Stimulated activated CD8-positive, alpha-beta memory T cell treated with anti-CD3 and anti-CD28 coated beads, Interleukin-15, amount 100 ng/mL, for 1 hour (primary cell): ENCODE results near the gene DCAF6.

ENCODE experiments used
- DNase-seq: peaks from one replicate; pipeline ENCODE4 v3.0.0-alpha.2; 2020; ENCODE audit warnings: low read depth

The DCAF6 gene

GRCh38 chr1:167957710-167958109, 21.2 kb downstream of the DCAF6 start:
- no peak for DNase-seq

GRCh38 chr1:167964646-167965045, 28.2 kb downstream of the DCAF6 start:
- DNase-seq = no peak

GRCh38 chr1:167966050-167966449, 29.6 kb downstream of the DCAF6 start:
- DNase-seq = no peak

GRCh38 chr1:167968569-167968968, 32.1 kb downstream of the DCAF6 start:
- no peak for DNase-seq

- no peak for DNase-seq
Measured at GRCh38 chr1:167973832-167974231, 37.3 kb downstream of the DCAF6 start.

- DNase-seq = no peak
Measured at GRCh38 chr1:167974698-167975097, 38.2 kb downstream of the DCAF6 start.

- DNase-seq = no peak
Measured at GRCh38 chr1:167977245-167977644, 40.8 kb downstream of the DCAF6 start.

GRCh38 chr1:167981933-167982332, 45.5 kb downstream of the DCAF6 start:
- DNase-seq = no peak

GRCh38 chr1:167983797-167984420, 47.4 kb downstream of the DCAF6 start:
- no peak for DNase-seq

GRCh38 chr1:167984886-167985489, 48.5 kb downstream of the DCAF6 start:
- DNase-seq = no peak

GRCh38 chr1:167987174-167987573, 50.7 kb downstream of the DCAF6 start:
- no peak for DNase-seq

GRCh38 chr1:167991546-167991945, 55.1 kb downstream of the DCAF6 start:
- no peak for DNase-seq

- no peak for DNase-seq
Measured at GRCh38 chr1:167993720-167994119, 57.2 kb downstream of the DCAF6 start.

GRCh38 chr1:167994560-167994959, 58.1 kb downstream of the DCAF6 start:
- DNase-seq = no peak

GRCh38 chr1:167995038-167995437, 58.6 kb downstream of the DCAF6 start:
- DNase-seq = no peak

- DNase-seq = no peak
Measured at GRCh38 chr1:167996266-167996665, 59.8 kb downstream of the DCAF6 start.

- no peak for DNase-seq
Measured at GRCh38 chr1:167997037-167997575, 60.6 kb downstream of the DCAF6 start.

- no peak for DNase-seq
Measured at GRCh38 chr1:167999877-168000276, 63.4 kb downstream of the DCAF6 start.

- no peak for DNase-seq
Measured at GRCh38 chr1:168000656-168001055, 64.2 kb downstream of the DCAF6 start.

- DNase-seq = no peak
Measured at GRCh38 chr1:168001213-168001612, 64.7 kb downstream of the DCAF6 start.

GRCh38 chr1:168004531-168004930, 68.0 kb downstream of the DCAF6 start:
- no peak for DNase-seq

GRCh38 chr1:168005529-168005928, 69.0 kb downstream of the DCAF6 start:
- no peak for DNase-seq

- DNase-seq = no peak
Measured at GRCh38 chr1:168007691-168008090, 71.2 kb downstream of the DCAF6 start.

GRCh38 chr1:168008595-168008994, 72.1 kb downstream of the DCAF6 start:
- no peak for DNase-seq
